ENCODE data around the gene DNAJC1. TPM values are rescaled to one million over a fixed set of nuclear protein-coding genes. Genes with fewer than 3 reads are reported as not detected.

DNAJC1 gene
- total RNA-seq, 3 donors from 2014 or later (not counting 1 experiment from before 2014, with no cell fraction given), result 38.4 to 63.7 (median 50.6) TPM

- Histone ChIP-seq H3K9me3 (ENCODE audit: control insufficient read depth, insufficient read depth, low read length) (no peaks in the 10 kb centered on the region), H3K27ac (ENCODE audit: low read length) (no peak overlapping the region), H3K27me3 (ENCODE audit: control insufficient read depth, insufficient read depth, low read length) (no peaks in the 10 kb centered on the region), H3K36me3 (ENCODE audit: control insufficient read depth, insufficient read depth, low read length) (no peaks in the 10 kb centered on the region), H3K4me3 (ENCODE audit: low read length) (no peak overlapping the region), H3K4me1 (ENCODE audit: control insufficient read depth, insufficient read depth, low read length) (no peaks in the 10 kb centered on the region)
- Mint-ChIP-seq H3K36me3 (no peaks in the 10 kb centered on the region), H3K27ac (no peak overlapping the region), H3K27me3 (ENCODE audit: low read depth in 2 of 2) (no peaks in the 10 kb centered on the region), H3K4me1 (peaks cover 9 to 11% of the 10 kb centered on the region in 2 donors), H3K4me3 (no peak overlapping the region), H3K9me3 (no peaks in the 10 kb centered on the region)
- intact Hi-C loops (cut with micrococcal nuclease), result loop anchor here (5.0 kb wide), 1 partner anchor 456 kb away; no protein-coding TSS in a partner anchor
- DNase-seq (peak in 1 of 2 donors; percentile 58), ATAC-seq (peak in 2 of 3 donors; percentile 54 to 75)
- no CpG with 5 or more reads among the region's 1 CpG for WGBS (ENCODE audit: insufficient coverage)
- TF ChIP-seq, protein P1, sequence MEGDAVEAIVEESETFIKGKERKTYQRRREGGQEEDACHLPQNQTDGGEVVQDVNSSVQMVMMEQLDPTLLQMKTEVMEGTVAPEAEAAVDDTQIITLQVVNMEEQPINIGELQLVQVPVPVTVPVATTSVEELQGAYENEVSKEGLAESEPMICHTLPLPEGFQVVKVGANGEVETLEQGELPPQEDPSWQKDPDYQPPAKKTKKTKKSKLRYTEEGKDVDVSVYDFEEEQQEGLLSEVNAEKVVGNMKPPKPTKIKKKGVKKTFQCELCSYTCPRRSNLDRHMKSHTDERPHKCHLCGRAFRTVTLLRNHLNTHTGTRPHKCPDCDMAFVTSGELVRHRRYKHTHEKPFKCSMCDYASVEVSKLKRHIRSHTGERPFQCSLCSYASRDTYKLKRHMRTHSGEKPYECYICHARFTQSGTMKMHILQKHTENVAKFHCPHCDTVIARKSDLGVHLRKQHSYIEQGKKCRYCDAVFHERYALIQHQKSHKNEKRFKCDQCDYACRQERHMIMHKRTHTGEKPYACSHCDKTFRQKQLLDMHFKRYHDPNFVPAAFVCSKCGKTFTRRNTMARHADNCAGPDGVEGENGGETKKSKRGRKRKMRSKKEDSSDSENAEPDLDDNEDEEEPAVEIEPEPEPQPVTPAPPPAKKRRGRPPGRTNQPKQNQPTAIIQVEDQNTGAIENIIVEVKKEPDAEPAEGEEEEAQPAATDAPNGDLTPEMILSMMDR (IDR thresholded peaks at IDR 0.05), result peak; percentile 55
Measured at GRCh38 chr10:21953585-21954057, 49.9 kb downstream of the DNAJC1 start.

DNA sequence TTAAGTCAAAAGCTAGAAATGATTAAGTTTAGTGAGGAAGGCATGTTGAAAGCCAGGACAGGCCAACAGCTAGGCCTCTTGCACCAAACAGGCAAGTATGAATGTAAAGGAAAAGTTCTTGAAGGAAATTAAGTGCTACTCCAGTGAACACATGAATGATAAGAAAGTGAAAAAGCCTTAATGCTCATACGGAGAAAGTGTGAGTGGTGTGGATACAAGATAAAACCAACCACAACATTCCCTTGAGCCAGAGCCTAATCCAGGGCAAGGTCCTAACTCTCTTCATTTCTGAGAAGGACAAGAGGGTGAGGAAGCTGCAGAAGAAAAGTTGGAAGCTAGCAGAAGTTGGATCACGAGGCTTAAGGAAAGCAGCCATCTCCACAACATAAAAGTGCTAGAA is 53.0 kb downstream of the DNAJC1 start:
- no peak overlapping the region for H3K4me3 Mint-ChIP-seq
- 92% methylated on average over 1 of the region's 2 CpGs for WGBS (ENCODE audit: insufficient coverage)
- intact Hi-C loops (cut with micrococcal nuclease), result loop anchor here (5.0 kb wide), 1 partner anchor 453 kb away; no protein-coding TSS in a partner anchor
- no peaks in the 10 kb centered on the region for H3K36me3 Mint-ChIP-seq
- H3K27me3 ChIP-seq (ENCODE audit: control insufficient read depth, insufficient read depth, low read length), result no peaks in the 10 kb centered on the region
- no peaks in the 10 kb centered on the region for H3K9me3 ChIP-seq (ENCODE audit: control insufficient read depth, insufficient read depth, low read length)
- ATAC-seq, result no peak
- H3K27ac ChIP-seq (ENCODE audit: low read length), result no peak overlapping the region
- no peaks in the 10 kb centered on the region for H3K36me3 ChIP-seq (ENCODE audit: control insufficient read depth, insufficient read depth, low read length)
- no peaks in the 10 kb centered on the region for H3K9me3 Mint-ChIP-seq
- no peak overlapping the region for H3K27ac Mint-ChIP-seq
- TF ChIP-seq, protein P1 (IDR thresholded peaks at IDR 0.05), result no peak
- no peaks in the 10 kb centered on the region for H3K27me3 Mint-ChIP-seq (ENCODE audit: low read depth in 2 of 2)
- H3K4me1 Mint-ChIP-seq, result peaks cover 9 to 12% of the 10 kb centered on the region in 2 donors
- no peak overlapping the region for H3K4me3 ChIP-seq (ENCODE audit: low read length)
- no peaks in the 10 kb centered on the region for H3K4me1 ChIP-seq (ENCODE audit: control insufficient read depth, insufficient read depth, low read length)
- no peak for DNase-seq

- no peaks in the 10 kb centered on the region for H3K27me3 ChIP-seq (ENCODE audit: control insufficient read depth, insufficient read depth, low read length)
- Mint-ChIP-seq H3K27ac (no peak overlapping the region), H3K4me1 (peaks cover 34 to 36% of the 10 kb centered on the region in 2 donors), H3K4me3 (no peak overlapping the region), H3K27me3 (ENCODE audit: low read depth in 2 of 2) (no peaks in the 10 kb centered on the region), H3K9me3 (no peaks in the 10 kb centered on the region), H3K36me3 (no peaks in the 10 kb centered on the region)
- H3K36me3 ChIP-seq (ENCODE audit: control insufficient read depth, insufficient read depth, low read length), result no peaks in the 10 kb centered on the region
- no peak overlapping the region for H3K4me3 ChIP-seq (ENCODE audit: low read length)
- no peak for ATAC-seq
- no peaks in the 10 kb centered on the region for H3K9me3 ChIP-seq (ENCODE audit: control insufficient read depth, insufficient read depth, low read length)
- intact Hi-C loops (cut with micrococcal nuclease), result no loop called here
- TF ChIP-seq, protein P1 (IDR thresholded peaks at IDR 0.05), result no peak
- DNase-seq, result no peak
- H3K4me1 ChIP-seq (ENCODE audit: control insufficient read depth, insufficient read depth, low read length), result no peaks in the 10 kb centered on the region
- H3K27ac ChIP-seq (ENCODE audit: low read length), result no peak overlapping the region
Measured at GRCh38 chr10:21946946-21947345, 56.6 kb downstream of the DNAJC1 start.

Data from natural killer cell (primary cell).